HG02588 (cell line): Measurements from ENCODE around the gene TMEM190.
A peak's percentile ranks its signal among the peaks of the same experiment; 100 is the strongest.

ENCODE experiments used
- ATAC-seq: cut with Tn5 transposase; IDR thresholded peaks from one replicate; pipeline ENCODE4 v1.9.1; 2021; ENCODE audit warnings: mild to moderate bottlenecking, moderate library complexity; ENCODE audit not compliant: unreplicated experiment

The TMEM190 gene

DNA sequence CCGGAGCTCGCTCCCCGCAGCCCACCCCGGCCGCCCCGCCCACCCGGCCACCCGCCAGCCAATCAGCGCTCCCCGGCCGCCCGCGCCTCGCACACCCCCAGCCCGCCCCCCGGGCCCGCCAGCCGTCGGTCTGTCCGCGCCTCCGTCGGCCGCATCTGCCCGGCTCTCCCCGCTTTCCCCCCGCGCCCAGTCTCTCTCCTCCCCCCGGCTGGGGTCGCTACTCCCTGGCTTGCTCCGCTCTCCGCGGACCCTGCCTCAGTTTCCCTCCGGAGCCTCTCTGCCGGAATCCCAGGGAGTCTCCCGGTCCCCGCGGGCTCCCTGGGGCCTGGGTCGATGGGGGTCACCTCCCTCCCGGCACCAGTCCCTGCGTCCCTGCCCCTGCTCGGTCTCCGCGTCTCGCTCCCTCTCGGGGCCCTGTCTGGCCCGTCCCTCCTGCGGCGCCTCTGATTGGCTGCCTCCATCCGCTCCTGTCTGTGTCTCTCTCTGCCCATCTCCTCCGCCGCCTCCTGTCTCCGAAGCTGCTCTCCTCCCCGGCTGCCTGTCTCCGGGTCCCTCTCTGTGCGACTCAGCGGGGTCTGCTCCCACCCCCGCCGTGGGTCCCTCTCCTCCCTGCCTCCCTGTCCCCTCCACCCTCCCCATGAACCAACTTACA is 6.8 kb upstream of the TMEM190 start:
- ATAC-seq = no peak

DNA sequence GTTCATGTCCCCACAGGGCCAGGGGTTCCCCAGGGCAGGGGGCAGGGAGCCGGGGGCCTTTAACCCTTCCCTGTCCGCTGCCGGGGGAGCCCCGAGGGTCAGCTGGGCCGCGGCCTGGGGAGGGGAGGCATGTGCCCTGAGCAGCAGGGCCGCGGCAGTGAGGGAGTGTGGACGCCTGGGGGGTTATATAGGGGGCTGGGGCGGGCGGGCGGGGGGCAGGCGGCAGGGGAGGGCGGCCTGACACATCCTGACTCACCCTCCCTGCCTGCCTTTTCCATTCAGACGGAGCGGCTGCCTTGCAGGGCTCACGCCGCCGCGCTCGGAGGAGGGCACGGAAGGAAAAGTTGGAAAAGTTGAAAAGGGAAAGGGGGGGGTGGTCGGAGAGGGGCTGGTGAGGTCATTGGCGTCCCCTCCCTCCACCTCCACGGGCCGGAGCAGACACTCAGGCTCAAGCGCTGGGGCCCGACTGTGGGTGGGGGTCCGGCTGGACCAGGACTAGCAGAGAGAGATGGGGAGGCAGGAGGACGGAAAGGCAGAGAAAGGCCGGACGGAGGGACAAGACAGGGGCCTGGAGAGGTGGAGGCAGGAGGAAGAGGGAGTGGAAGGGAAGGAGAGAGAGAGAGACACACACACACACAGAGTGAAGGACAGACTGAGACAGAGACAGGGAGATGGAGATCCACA is 6.2 kb upstream of the TMEM190 start, which contains the start of gene IL11:
TSS of gene IL11 (minus strand) at position 159 of the 684 bp plus-strand sequence. CDS start at position 6, 153 bp downstream.
- no peak for ATAC-seq

DNA sequence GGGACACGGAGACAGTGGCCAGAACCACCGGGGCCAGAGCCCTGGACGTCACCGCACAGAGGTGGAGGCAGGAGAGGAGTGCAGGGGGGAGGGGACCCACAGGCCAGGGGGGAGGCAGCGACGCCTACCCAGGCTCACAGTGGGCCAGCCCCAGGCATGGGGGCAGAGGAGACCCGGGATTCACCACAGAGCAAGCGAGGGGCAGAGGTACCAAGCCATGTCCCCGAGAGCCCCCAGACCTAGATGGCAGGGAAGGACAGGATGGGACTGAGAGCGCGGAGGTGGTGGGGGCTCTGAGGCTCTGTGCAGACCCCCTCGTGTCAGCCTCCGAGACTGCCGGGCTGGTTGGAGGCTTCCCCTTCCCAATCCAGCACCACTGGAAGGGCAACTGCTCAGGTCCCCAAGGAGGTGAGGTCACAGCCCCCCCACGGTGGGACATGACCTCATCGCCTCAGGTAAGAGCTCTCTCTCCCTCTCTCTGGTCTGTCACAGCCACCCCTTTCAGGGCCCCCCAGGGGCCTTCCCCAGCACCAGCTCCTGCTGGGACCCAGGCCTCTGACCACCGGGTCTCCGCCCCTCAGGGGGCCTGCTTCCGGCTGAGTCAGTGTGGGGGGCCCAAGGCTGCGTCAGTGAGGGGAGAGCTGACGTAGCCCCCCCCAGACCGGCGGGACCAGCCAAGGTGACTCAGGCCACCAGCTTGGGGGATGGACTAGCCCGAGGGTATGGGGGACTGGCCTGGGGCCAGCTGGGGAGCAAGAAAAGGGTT is 4.1 kb upstream of the TMEM190 start:
- no peak for ATAC-seq

DNA sequence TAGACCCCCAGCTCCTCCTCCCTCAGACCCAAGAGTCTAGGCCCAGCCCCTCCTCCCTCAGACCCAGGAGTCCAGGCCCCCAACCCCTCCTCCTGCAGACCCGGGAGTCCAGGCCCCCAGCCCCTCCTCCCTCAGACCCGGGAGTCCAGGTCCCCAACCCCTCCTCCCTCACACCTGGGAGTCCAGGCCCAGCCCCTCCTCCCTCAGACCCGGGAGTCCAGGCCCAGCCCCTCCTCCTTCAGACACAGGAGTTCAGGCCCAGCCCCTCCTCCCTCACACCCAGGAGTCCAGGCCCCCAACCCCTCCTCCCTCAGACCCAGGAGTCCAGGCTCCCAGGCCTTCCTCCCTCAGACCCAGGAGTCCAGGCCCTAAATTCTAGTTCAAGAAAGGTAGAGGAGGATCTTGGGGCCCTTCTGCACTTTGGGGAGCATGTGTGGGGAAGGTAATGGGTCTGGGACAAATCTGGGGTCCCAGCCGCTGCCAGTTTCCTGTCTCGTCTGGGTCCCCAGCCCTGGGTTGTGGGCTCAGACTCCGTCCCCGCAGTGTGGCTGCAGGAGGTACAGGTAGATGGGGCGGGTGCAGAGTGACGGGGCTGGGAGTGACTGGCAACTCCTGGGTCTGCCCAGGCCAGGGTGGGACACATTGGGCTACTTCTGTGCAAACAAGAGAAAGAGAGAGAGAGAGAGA is 3.2 kb upstream of the TMEM190 start:
- ATAC-seq = no peak

DNA sequence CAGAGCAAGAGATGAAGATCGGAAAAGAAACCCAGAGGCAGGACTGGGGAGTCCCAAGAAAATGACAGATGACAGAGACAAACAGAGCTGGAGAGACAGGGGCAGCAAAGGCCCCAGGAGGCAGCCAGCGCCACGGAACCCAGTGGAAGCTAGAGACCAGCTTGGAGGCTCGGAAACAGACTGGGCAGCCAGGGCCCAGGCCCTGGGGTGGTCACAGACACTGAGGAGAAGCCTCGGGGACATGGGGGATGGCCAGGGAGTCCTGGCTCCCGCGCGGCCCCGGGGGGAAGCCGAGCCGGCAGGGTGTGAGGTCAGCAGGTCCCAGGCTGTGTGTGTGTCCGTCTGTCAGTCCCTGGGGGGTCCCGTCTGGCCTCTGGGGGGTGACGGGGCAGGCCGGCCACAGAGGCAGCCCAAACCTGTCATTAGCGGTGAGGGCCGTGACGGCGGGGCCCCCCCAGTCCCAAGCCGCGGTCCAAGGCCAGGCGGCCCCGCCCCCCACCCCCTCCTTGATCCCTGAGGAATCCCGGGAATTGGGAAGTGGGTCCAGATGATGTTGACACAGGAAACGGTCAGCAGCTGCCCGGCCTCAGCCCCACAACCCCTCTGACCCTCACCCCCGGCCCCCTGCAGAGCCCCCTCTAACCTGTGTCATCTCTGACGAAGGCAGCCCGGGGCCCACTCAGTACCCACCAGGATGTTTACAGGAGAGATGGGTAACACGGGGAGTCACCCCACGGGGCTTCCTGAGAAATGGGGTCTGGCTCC is 2.5 kb upstream of the TMEM190 start:
- no peak for ATAC-seq

DNA sequence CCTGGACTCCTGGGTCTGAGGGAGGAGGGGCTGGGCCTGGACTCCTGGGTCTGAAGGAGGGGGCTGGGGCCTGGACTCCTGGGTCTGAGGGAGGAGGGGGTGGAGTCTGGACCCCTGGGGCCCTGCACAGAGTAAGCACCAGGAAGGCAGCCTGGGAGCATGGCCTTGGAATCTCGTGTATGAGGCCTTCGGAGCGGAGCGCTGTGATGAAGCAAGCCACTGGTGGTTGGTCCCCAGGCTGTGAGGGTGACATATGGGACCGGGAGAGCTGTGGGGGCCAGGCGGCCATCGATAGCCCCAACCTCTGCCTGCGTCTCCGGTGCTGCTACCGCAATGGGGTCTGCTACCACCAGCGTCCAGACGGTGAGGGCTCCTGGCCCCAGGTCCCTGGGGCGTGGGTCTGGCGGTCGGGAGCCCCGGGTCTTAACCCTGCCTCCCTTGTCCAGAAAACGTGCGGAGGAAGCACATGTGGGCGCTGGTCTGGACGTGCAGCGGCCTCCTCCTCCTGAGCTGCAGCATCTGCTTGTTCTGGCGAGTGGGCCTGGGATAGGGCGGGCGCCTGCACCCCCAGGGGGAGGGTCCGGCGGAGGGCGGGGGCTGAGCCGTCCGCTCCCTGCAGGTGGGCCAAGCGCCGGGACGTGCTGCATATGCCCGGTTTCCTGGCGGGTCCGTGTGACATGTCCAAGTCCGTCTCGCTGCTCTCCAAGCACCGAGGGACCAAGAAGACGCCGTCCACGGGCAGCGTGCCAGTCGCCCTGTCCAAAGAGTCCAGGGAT is 918 bp downstream of the TMEM190 start:
- ATAC-seq = no peak

DNA sequence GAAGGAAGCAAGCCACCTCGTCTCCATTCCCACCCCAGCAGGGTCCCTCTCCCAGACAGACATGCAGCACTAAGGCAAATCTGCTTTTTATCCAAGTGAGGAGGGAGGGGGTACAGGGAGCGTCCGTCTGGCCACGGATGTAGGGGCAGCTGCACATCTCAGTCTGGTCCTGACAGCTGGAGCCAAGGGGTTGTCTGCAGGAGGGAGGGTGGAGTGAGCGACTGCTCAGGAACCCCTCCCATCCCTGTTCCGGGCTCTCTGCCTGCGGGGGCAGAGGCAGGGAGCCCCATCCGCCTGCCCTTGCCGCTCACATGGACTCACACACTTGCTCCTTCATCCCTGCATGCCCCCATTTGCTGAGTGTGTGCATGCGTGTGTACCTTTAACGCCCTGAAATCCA is 2.5 kb downstream of the TMEM190 start:
- ATAC-seq = no peak

DNA sequence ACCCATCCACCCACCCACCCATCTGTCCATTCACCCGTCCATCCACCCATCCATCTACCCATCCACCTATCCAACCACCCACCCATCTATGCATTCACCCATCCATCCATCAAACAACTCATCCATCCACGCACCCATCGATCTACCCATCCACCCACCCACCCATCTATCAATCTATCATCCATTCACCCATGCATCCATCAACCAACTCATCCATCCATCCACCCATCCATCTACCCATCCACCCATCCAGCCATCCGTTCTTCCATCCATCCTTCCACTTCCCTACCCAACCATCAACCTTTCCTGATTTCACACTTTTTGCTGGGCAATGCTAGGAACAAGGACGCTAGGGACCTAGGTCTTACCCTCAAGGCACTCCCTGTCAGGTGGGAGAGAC is 5.4 kb downstream of the TMEM190 start:
- no peak for ATAC-seq

DNA sequence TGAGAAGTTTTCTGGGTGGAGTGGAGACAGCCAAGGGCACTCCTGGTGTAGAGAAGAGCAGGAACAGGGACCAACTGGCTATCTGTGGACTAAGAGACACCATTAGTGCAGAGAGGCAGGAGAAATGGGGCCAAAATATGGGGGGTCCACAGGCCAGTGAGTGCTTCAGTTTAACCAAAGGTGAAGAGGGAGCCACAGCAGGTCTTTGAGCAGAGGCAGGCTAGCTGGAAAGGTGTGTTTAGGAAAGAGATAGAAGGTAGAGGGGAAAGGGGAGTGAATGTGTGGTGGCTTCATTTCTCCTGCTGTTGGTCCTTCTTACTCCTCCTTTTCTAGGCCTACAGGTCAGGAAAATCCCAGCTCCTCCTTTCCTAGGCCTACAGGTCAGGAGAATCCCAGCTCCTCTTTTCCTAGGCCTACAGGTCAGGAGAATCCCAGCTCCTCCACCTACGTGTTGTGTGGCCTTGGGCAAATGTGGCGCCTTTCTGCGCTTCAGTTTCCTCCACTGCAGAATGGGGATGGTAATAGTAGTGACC is 6.0 kb downstream of the TMEM190 start:
- ATAC-seq = no peak

DNA sequence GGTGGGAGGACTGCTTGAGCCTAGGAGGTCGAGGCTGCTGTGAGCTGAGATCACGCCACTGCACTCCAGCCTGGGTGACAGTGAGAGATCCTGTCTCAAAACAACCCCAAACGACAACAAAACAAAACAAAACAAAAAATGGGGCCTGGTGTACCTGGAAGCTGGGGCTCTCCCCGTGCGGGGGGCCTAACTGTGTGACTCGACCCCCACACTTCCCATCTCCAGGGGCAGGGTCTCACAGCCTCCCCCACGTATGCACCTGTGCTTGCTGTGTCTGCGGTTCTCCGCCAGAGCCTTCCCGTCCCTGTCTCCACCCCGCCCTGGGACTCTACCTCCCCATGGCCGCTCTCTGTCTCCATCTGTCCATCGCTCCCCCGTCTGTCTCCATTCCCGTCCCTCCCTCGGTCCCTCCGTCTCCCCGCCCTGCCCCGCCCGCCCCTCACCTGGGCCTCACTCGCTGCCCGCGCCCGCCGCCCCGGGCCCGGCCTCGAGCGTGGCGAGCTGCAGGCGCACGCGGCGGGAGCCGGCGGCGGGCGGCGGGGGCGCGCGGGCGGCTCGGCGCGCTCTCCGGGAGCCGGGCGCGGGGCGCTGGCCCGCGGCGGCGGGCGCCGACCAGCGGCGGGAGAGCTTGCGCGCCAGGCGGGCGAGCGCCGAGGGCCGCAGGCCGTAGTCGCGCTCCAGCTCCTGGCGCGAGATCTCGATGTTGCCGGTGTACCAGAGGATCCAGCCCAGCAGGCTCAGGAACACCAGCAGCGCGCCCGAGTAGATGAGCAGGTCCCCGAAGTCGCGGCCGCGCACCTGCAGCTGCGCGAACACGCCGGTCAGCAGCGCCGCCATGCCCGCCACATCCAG is 6.9 kb downstream of the TMEM190 start:
- no peak for ATAC-seq

DNA sequence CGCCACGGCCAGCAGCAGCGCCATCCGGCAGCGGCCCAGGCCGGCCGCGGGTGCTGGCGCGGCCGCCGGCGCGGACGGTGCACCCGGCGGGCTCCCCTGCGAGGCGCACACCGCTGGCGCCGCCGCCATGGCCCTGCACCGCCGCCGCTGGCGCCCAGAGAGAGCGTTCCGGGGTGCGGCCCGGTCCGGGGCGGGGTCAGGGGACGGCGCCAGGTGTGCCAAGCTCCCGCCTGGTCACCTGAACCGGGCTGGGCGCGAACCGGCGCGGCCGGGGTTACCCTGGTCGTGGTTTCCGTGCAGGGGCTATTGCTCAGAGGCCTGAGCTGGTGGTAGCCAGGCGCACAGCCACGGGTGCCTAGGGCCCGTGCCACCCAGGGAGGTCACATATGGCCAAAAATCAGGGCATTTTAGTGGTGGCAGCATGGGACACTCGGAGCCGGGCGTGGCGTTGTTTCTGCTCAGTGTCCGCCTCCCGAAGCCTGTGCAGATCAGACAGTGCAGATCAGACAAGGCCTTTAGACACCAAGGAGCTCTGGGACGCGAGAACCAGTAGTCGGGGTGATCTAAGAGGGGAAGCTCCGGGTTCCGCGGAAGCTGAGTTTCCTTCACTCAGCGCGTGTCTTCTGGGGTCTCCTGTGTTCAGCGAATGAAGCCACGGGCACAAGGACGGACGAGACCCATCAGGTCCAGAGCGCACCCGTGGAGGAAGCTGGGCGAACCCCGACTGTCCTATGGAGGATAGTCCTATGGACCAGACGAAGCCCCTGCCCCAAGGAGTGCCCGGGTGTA is 7.7 kb downstream of the TMEM190 start, which contains the start of gene TMEM238:
TSS of gene TMEM238 (minus strand) at position 162 of the 789 bp plus-strand sequence. CDS start at position 129, 33 bp downstream.
- ATAC-seq = no peak

DNA sequence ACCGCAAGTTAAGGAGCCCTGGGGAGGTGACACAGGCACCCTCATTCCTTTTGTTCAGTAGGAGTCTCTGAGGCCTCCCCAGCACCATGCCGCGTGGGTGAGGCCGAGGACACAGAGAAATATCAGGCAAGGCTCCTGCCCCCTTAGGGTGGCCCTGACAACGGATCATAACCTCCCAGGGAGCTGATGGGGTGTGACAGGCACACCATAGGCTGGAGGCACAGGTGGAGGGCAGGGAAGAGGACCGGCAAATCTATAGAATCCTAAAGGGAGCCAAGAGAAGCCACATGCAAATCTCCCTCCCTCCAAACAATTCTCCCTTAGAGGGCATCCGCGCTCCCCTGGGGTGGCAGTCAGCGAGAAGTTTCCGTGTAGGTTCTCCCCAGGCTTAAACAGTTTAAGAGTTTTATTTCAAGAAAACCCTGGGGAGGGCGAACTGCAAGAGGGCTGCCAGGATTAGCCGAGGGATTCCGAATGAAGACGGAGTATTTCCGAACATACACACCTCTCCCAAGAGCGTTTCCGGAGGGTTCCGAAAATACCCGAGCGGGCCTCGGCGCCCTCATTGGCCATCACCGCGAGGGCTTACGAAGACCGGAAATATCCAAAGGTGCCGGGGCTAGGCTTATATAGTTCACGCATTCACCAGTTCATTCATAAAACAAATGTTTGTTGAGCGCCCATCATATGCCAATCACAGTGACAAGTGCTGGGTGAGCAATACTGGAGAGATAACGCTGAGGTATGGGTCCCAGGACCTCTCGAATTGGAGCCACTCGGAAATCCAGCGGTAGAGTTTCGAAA is 8.5 kb downstream of the TMEM190 start:
- peak; percentile 47 for ATAC-seq

DNA sequence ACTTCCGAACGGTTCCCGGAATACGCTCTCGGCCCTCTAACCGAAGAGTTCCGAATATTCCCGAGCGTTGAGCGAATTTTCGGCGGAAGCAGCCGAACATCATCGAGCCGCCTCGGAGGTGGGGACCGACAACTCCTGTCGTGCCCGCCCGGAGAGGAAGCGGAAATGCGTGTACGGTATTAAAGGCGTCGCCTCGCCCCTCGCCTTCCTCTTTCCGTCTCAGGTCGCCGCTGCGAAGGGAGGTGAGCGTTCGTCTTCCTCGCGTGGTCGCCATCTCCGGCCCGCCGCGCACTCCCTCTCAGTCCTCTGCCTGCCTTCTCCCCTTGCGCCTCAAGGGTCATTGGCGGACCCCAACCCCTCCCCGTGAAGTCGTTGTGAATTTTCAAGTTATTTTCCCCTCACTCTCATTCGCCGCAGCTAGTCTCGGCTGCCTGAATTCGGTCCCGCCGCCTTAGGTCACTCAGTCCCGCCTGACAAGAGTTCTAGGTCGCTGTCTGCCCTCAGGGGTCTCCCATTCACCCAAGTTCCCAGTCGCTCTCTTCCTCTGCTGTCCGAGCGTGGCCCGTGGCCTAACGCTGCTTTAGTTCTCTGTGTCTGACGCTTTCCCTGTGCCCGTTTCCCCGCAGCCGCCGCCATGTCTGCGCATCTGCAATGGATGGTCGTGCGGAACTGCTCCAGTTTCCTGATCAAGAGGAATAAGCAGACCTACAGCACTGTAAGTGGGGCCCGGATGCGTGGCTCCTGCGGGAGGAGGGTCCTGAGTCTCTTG is 9.3 kb downstream of the TMEM190 start, which contains the start of gene RPL28:
TSS of gene RPL28 (plus strand) at position 209 of the 769 bp plus-strand sequence. CDS start at position 635, 426 bp downstream.
- peak; percentile 61 for ATAC-seq

DNA sequence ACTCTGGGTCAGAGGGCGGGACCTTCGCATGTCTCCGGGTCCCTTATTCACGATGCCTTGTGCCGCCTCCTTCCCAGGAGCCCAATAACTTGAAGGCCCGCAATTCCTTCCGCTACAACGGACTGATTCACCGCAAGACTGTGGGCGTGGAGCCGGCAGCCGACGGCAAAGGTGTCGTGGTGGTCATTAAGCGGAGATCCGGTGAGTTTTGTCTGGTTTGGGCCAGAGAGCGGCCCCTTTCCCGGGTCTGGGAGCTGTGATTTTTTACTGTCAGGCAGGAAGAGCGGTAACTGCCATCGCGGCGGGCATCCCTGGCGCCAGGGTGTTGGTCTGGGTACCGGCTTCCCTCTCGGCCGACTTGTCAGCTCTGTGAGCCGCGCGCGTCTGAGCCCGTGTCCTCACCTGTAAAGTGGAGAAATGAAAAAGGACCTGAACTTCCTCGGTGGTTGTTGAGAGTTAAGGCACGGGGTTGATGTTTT is 9.9 kb downstream of the TMEM190 start:
- no peak for ATAC-seq

DNA sequence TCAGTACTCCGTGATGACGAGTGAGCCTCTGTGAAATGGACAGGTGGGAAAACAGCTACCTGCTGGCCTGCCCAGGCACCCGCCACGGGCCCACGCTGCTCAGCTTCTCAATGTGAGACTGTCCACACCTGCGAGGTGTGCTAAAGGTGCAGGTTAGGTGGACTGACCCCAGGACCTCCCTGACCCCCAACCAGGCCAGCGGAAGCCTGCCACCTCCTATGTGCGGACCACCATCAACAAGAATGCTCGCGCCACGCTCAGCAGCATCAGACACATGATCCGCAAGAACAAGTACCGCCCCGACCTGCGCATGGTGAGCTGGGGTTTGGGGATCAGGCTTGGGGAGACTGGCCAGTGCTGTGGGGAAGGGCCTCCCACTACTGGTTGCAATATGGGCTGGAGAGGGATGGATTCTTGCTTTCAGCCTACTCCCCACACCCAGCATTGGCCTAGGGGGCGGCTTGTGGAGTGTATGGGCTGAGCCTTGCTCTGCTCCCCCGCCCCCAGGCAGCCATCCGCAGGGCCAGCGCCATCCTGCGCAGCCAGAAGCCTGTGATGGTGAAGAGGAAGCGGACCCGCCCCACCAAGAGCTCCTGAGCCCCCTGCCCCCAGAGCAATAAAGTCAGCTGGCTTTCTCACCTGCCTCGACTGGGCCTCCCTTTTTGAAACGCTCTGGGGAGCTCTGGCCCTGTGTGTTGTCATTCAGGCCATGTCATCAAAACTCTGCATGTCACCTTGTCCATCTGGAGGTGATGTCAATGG is 11.3 kb downstream of the TMEM190 start:
- no peak for ATAC-seq
